Astrocyte (in vitro differentiated cells and primary cell): Measurements from ENCODE around the gene ITPRID1. TPM values are rescaled to one million over a fixed set of nuclear protein-coding genes. Genes with fewer than 3 reads are reported as not detected.

Experiments used
- DNase-seq: peaks from one replicate; pipeline ENCODE4 v3.0.0-alpha.2; 2010; ENCODE audit warnings: low read depth
- FAIRE-seq: peaks from 2 replicates; lab custom pipeline; 2011; peaks lifted over from hg19 to GRCh38; lab: Jason Lieb, UNC
- H2AFZ ChIP-seq: 2 replicates; pipeline ENCODE4 v1.6.0; 2012; ENCODE audit warnings: low read depth, low read length, inconsistent platforms
- H3K27ac ChIP-seq: 2 replicates; pipeline ENCODE4 v1.5.1; 2011; ENCODE audit warnings: low read depth, low read length, inconsistent platforms
- H3K27me3 ChIP-seq: 2 replicates; pipeline ENCODE4 v1.6.0; 2011; ENCODE audit warnings: low read length, inconsistent platforms; ENCODE audit not compliant: insufficient read depth
- H3K36me3 ChIP-seq: 2 replicates; pipeline ENCODE4 v1.5.1; 2011; ENCODE audit warnings: low read length, inconsistent platforms; ENCODE audit not compliant: insufficient read depth
- H3K4me1 ChIP-seq: 2 replicates; pipeline ENCODE4 v1.5.1; 2011; ENCODE audit warnings: low read length, inconsistent platforms; ENCODE audit not compliant: insufficient read depth
- H3K4me2 ChIP-seq: 2 replicates; pipeline ENCODE4 v1.6.0; 2012; ENCODE audit warnings: low read length, inconsistent platforms
- H3K4me3 ChIP-seq: 2 replicates; pipeline ENCODE4 v1.5.1; 2011; ENCODE audit warnings: low read depth, mild to moderate bottlenecking, low read length, inconsistent platforms; ENCODE audit not compliant: insufficient read depth
- H3K79me2 ChIP-seq: 2 replicates; pipeline ENCODE4 v1.6.0; 2012; ENCODE audit warnings: mild to moderate bottlenecking, low read length, inconsistent platforms; ENCODE audit not compliant: insufficient read depth
- H3K9ac ChIP-seq: 2 replicates; pipeline ENCODE4 v1.6.0; 2012; ENCODE audit warnings: mild to moderate bottlenecking, low read length, inconsistent platforms
- H3K9me3 ChIP-seq: 2 replicates; pipeline ENCODE4 v1.5.1; 2012; ENCODE audit warnings: low read depth, mild to moderate bottlenecking, low read length, inconsistent platforms; ENCODE audit not compliant: insufficient read depth
- H4K20me1 ChIP-seq: 2 replicates; pipeline ENCODE4 v1.6.0; 2012; ENCODE audit warnings: low read length, inconsistent platforms; ENCODE audit not compliant: insufficient read depth
- H3K27ac Mint-ChIP-seq: one replicate; pipeline ENCODE4 v1.8.0; 2021; ENCODE audit warnings: mild to moderate bottlenecking, mixed read lengths; ENCODE audit not compliant: unreplicated experiment
- H3K27me3 Mint-ChIP-seq: one replicate; pipeline ENCODE4 v1.8.0; 2021; ENCODE audit warnings: low read depth, mixed read lengths; ENCODE audit not compliant: unreplicated experiment
- H3K36me3 Mint-ChIP-seq: one replicate; pipeline ENCODE4 v1.8.0; 2021; ENCODE audit warnings: low read depth, mixed read lengths; ENCODE audit not compliant: unreplicated experiment
- H3K4me1 Mint-ChIP-seq: one replicate; pipeline ENCODE4 v1.8.0; 2021; ENCODE audit warnings: low read depth, mixed read lengths; ENCODE audit not compliant: unreplicated experiment
- H3K4me3 Mint-ChIP-seq: one replicate; pipeline ENCODE4 v1.8.0; 2021; ENCODE audit warnings: mild to moderate bottlenecking, moderate library complexity, mixed read lengths; ENCODE audit not compliant: unreplicated experiment
- H3K9me3 Mint-ChIP-seq: one replicate; pipeline ENCODE4 v1.8.0; 2021; ENCODE audit warnings: mild to moderate bottlenecking, mixed read lengths; ENCODE audit not compliant: unreplicated experiment
- CTCF ChIP-seq: IDR thresholded peaks from 2 replicates; pipeline ENCODE4 v1.5.1; 2011; ENCODE audit warnings: low read depth, mild to moderate bottlenecking, inconsistent platforms, low read length, moderate library complexity; ENCODE audit not compliant: insufficient read depth
- EZH2 ChIP-seq: IDR thresholded peaks from 2 replicates; pipeline ENCODE4 v1.6.1; 2012; ENCODE audit warnings: mild to moderate bottlenecking, low read length, inconsistent platforms; ENCODE audit not compliant: insufficient read depth
- total RNA-seq: library from RNA; stranded (reverse); gene quantifications from 2 replicates; pipeline ENCODE4 v1.2.1, GENCODE V29; 2021

The ITPRID1 gene
- total RNA-seq, 1 donor from 2014 or later: not detected

GRCh38 chr7:31692451-31692850 lies 178.6 kb downstream of the ITPRID1 start:
- no peak overlapping the region for H3K27ac Mint-ChIP-seq
- no peaks in the 10 kb centered on the region for H3K9me3 Mint-ChIP-seq
- TF ChIP-seq CTCF: no peak
- TF ChIP-seq EZH2: no peak
- Histone ChIP-seq H3K9ac (no peak overlapping the region), H3K27me3 (no peaks in the 10 kb centered on the region), H3K36me3 (no peaks in the 10 kb centered on the region), H3K79me2 (no peaks in the 10 kb centered on the region), H3K27ac (no peak overlapping the region), H4K20me1 (no peaks in the 10 kb centered on the region), H3K9me3 (no peaks in the 10 kb centered on the region), H3K4me3 (no peak overlapping the region), H3K4me2 (no peak overlapping the region), H3K4me1 (no peaks in the 10 kb centered on the region), H2AFZ (no peak overlapping the region)
- FAIRE-seq: no peak
- H3K36me3 Mint-ChIP-seq: no peaks in the 10 kb centered on the region
- H3K4me1 Mint-ChIP-seq: no peaks in the 10 kb centered on the region
- no peak overlapping the region for H3K4me3 Mint-ChIP-seq
- DNase-seq: no peak
- peaks cover 4% of the 10 kb centered on the region for H3K27me3 Mint-ChIP-seq

- Histone ChIP-seq H3K27ac (no peak overlapping the region), H3K79me2 (no peaks in the 10 kb centered on the region), H3K4me3 (no peak overlapping the region), H3K4me1 (no peaks in the 10 kb centered on the region), H3K36me3 (no peaks in the 10 kb centered on the region), H3K4me2 (no peak overlapping the region), H3K9ac (no peak overlapping the region), H4K20me1 (no peaks in the 10 kb centered on the region), H3K27me3 (no peaks in the 10 kb centered on the region), H2AFZ (no peak overlapping the region), H3K9me3 (no peaks in the 10 kb centered on the region)
- Mint-ChIP-seq H3K36me3 (no peaks in the 10 kb centered on the region), H3K27me3 (peaks cover 4% of the 10 kb centered on the region), H3K27ac (no peak overlapping the region), H3K9me3 (no peaks in the 10 kb centered on the region), H3K4me1 (no peaks in the 10 kb centered on the region), H3K4me3 (no peak overlapping the region)
- TF ChIP-seq EZH2 (no peak), CTCF (no peak)
- DNase-seq: no peak
- no peak for FAIRE-seq
These were observed 179.0 kb downstream of the ITPRID1 start for GRCh38 chr7:31692871-31693270.

- H3K27ac ChIP-seq: no peak overlapping the region
- H3K4me3 ChIP-seq: no peak overlapping the region
- no peaks in the 10 kb centered on the region for H3K9me3 Mint-ChIP-seq
- no peak overlapping the region for H3K4me3 Mint-ChIP-seq
- no peaks in the 10 kb centered on the region for H3K79me2 ChIP-seq
- H3K4me2 ChIP-seq: no peak overlapping the region
- H3K36me3 ChIP-seq: no peaks in the 10 kb centered on the region
- H3K9me3 ChIP-seq: no peaks in the 10 kb centered on the region
- H3K36me3 Mint-ChIP-seq: no peaks in the 10 kb centered on the region
- no peaks in the 10 kb centered on the region for H4K20me1 ChIP-seq
- no peak for FAIRE-seq
- DNase-seq: no peak
- no peak for TF ChIP-seq CTCF
- no peak for TF ChIP-seq EZH2
- H3K27ac Mint-ChIP-seq: no peak overlapping the region
- H2AFZ ChIP-seq: no peak overlapping the region
- H3K9ac ChIP-seq: no peak overlapping the region
- peaks cover 3% of the 10 kb centered on the region for H3K27me3 Mint-ChIP-seq
- H3K27me3 ChIP-seq: no peaks in the 10 kb centered on the region
- no peaks in the 10 kb centered on the region for H3K4me1 Mint-ChIP-seq
- no peaks in the 10 kb centered on the region for H3K4me1 ChIP-seq
These were observed 182.1 kb downstream of the ITPRID1 start for GRCh38 chr7:31695859-31696614.
